GM20000 (cell line): ENCODE data around the gene TMEM39B.

Experiments
- DNase-seq: peaks from one replicate; pipeline ENCODE4 v3.0.0; 2012; ENCODE audit warnings: low spot score
- TF ChIP-seq, protein P1 (sequence below): IDR thresholded peaks from 2 replicates; pipeline ENCODE4 v1.5.1; 2012; ENCODE audit warnings: mild to moderate bottlenecking, control low read depth; ENCODE audit errors: extremely low read depth, missing control alignments

The TMEM39B gene

DNA sequence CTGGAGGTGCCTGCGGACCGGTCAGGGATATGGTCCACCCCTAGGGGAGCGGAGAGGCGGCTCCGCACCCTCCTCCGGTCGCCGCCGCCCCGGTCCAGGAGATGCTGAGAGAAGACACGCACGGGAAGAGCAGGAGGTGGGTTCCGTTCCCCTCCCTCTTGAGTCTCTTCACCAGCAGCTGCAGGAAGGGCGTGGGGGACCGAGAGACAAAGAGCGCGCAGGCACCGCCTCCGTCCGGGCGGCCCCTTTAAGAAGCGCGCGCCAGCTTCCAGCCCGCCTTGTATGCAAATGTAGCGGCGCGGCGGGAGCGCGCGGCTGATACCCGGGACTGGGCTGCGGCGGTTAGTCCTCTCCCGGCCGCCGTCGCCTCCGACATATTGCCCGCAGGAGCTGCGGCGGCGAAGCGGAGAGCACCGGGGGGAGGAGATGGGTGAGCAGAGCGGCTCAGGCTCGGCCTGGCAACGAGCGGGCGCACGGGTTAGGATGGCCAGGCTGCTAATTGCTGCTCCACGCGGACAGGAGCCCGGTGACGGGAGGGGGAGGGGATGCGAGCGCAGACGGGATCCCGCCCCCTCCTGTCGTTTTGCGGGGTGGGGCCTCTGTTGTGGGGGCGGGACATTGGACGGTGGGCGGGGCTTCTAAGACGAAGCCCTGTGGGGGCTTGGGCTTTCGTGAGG is at the start of gene TMEM39B:
TSS of gene TMEM39B (plus strand) at position 318 of the 677 bp plus-strand sequence. CDS start at position 427, 109 bp downstream.
- peak; percentile 95 for DNase-seq
- TF ChIP-seq, protein P1, sequence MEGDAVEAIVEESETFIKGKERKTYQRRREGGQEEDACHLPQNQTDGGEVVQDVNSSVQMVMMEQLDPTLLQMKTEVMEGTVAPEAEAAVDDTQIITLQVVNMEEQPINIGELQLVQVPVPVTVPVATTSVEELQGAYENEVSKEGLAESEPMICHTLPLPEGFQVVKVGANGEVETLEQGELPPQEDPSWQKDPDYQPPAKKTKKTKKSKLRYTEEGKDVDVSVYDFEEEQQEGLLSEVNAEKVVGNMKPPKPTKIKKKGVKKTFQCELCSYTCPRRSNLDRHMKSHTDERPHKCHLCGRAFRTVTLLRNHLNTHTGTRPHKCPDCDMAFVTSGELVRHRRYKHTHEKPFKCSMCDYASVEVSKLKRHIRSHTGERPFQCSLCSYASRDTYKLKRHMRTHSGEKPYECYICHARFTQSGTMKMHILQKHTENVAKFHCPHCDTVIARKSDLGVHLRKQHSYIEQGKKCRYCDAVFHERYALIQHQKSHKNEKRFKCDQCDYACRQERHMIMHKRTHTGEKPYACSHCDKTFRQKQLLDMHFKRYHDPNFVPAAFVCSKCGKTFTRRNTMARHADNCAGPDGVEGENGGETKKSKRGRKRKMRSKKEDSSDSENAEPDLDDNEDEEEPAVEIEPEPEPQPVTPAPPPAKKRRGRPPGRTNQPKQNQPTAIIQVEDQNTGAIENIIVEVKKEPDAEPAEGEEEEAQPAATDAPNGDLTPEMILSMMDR, result no peak

DNA sequence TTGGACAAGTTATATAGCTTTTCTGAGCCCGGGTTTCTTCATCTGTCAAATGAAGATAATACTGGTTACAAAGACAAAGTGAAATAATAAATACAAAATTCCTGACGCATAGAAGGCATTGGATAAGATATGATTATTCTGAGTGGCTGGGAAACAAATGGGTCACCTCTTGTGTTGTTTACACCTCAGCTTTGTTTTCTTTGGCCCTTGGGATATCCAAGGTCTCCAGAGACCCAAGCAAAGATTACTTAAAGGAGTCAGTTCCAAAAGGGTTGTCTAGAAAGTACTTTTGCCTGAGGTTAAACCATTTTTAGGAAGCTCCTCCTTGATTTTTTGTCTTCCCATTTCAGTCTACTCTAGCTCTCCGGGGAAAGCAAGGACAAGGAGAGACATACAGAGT is 49.4 kb upstream of the TMEM39B start:
- TF ChIP-seq, protein P1, result no peak

DNA sequence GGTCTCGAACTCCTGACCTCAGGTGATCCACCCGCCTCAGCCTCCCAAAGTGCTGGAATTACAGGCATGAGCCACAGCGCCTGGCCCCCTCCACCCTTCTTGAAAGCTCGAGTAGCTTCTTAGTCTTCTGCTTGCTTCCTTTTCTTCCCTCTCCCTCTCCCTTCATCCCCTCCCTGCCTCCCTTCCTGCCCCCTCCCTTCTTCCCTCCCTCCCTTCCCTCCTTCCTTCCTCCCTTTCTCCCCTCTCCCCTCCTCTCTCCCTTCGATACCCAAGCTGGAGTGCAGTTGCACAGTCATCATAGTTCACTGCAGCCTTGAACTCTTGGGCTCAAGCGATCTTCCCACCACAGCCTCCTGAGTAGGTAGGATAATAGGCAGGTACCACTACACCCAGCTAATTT is 47.2 kb upstream of the TMEM39B start:
- TF ChIP-seq, protein P1, result no peak
- DNase-seq, result no peak

More for the DNA sequence above, 49.4 kb upstream of the TMEM39B start:
- no peak for DNase-seq

DNA sequence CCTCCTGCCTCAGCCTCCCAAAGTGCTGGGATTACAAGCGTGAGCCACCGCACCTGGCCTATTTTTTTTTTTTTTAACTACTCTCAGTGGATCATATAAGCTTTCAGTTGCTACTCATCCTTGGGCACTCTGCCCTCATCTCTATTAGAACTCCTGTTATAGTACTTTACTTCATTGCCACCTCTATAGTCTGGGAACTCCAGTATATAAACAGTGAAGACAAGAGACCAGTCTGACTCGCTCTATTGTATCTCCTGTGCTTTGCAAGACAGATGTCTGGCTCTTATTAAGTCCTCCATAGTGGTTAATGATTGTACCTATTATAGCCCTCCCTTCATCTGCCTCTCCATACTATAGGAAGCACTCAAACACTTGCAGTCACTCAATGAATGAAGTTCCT is 44.0 kb upstream of the TMEM39B start:
- no peak for DNase-seq
- TF ChIP-seq, protein P1, result no peak

DNA sequence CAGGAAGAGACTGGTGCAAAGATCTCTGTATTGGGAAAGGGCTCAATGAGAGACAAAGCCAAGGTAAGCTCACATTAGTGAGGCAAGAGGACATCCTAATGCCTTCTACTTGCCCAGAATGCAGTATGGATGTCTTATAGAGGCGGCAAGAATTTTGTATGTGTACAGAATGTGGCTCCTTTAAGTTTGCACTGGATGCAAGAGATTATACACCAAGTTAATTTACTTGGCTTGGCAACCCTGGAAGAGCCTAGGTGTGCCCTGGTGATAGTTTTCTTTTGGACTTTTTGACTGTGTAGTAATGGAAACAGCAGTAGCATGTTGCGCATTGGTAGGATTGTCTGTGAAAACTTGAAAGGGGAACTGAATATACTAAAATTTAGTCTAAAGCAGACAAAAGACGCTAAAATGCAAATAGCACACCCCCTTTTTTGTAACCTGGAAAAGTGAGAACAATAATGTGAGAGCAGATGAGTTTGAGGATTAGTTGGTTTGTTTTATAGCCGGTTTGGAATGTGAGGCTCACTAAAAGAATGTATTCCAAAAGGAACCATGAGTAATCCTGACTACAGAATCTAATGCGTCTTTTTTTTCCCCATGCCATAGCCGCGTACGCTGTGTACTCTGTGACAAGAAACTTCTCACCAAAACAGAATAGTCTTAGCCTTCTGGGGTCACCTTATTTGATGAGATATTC is 41.0 kb upstream of the TMEM39B start:
- no peak for DNase-seq
- TF ChIP-seq, protein P1, result no peak

DNA sequence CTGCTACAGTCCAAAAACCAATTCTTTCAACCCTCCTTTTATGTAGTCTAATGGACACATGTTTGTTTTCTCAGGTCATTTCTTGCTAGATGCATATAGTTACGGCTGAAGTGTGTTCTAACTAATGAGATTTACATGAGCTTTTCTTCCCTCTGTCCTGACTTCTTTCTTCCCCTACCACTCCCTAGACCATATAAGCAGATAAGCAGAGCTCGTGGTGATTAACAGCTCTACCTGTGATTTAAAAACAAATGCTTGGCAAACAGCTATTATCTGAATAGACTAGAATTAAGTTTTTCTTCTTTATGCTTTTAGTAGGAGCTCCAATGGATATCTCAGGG is 40.5 kb upstream of the TMEM39B start:
- TF ChIP-seq, protein P1, result no peak
- DNase-seq, result no peak

DNA sequence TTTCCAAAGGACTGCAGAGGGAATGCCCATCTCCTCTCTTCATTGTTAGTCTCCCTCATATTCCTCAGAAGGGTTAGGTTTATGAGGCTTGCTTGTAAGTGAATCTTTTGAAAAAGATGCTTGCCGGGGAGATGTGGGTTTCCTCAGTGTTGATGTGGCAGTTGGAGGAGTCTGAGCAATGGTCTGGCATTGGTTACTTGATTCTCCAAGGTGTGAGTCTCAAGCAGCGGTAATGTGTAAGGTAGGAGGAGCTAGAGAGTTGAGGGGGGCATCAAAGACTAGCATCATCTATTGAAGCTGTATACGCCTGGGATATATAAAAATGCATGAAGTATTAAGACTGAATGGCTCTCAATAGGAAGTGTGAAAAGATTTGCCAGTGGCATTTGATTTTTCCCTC is 37.6 kb upstream of the TMEM39B start:
- TF ChIP-seq, protein P1, result no peak
- no peak for DNase-seq
